GM12878 (cell line): ENCODE results near the gene DEFB116. TPM values are rescaled to one million over a fixed set of nuclear protein-coding genes. Genes with fewer than 3 reads are reported as not detected.

Experiments
- ATAC-seq: fragments of 200-7000 bp; cut with Tn5 transposase; 3 replicates; pipeline ENCODE4 v1.9.1; 2020; ENCODE audit warnings: mild to moderate bottlenecking, moderate library complexity
- BruUV-seq: library from RNA; stranded (reverse); fragments of 400-500 nt; replicated peaks from 2 replicates; lab custom pipeline; 2021; lab: Mats Ljungman, UMichigan
- CTCF ChIA-PET: fragments of 300-600 bp; sonication (Branson Sonifier 250); formaldehyde crosslinking; extraction: SDS; loops from one replicate; lab custom pipeline; 2021; ENCODE audit warnings: inconsistent platforms; lab: Yijun Ruan, JAX
- POLR2A ChIA-PET: fragments of 350-600 bp; formaldehyde crosslinking; extraction: SDS; loops from one replicate; lab custom pipeline; 2021; ENCODE audit warnings: inconsistent platforms; lab: Charles Lee
- RAD21 ChIA-PET: fragments of 300-600 bp; sonication (Branson Sonifier 250); formaldehyde crosslinking; loops from one replicate; lab custom pipeline; 2023; ENCODE audit warnings: antibody characterized with exemption; ENCODE audit not compliant: unreplicated experiment; lab: Charles Lee
- SMC1A ChIA-PET: fragments of 300-600 bp; sonication (Branson Sonifier 250); formaldehyde crosslinking; loops from one replicate; lab custom pipeline; 2023; ENCODE audit not compliant: unreplicated experiment, uncharacterized antibody; lab: Charles Lee
- DNase-seq: peaks from one replicate; pipeline ENCODE4 v3.0.0-alpha.2; 2011; ENCODE audit warnings: low read depth, low spot score
- FAIRE-seq: peaks from 3 replicates; lab custom pipeline; 2011; peaks lifted over from hg19 to GRCh38; lab: Jason Lieb, UNC
- H2AFZ ChIP-seq: 2 replicates; pipeline ENCODE4 v1.6.0; 2011; ENCODE audit warnings: low read depth, low read length, control low read depth; ENCODE audit not compliant: control insufficient read depth
- H3K27ac ChIP-seq: 2 replicates; pipeline ENCODE4 v1.5.1; 2011; ENCODE audit warnings: control low read depth; ENCODE audit not compliant: control insufficient read depth, insufficient read depth
- H3K27me3 ChIP-seq, 2 experiments: replicated peaks in 1 of 2; 2 replicates each; pipeline versions ENCODE4 v1.6.0 to v1.6.1; 2011; ENCODE audit warnings: low read length in 1 of 2; ENCODE audit not compliant: control insufficient read depth in 2 of 2, insufficient read depth in 2 of 2
- H3K36me3 ChIP-seq, 2 experiments: 2 replicates each; pipeline ENCODE4 v1.5.1; 2011; ENCODE audit warnings: low read length in 1 of 2; ENCODE audit not compliant: control insufficient read depth in 2 of 2, insufficient read depth in 2 of 2
- H3K4me1 ChIP-seq: 2 replicates; pipeline ENCODE4 v1.6.1; 2011; ENCODE audit warnings: mild to moderate bottlenecking, low read length, moderate library complexity, mixed read lengths; ENCODE audit not compliant: control insufficient read depth, insufficient read depth
- H3K4me2 ChIP-seq: 2 replicates; pipeline ENCODE4 v1.6.0; 2011; ENCODE audit warnings: control low read depth; ENCODE audit not compliant: control insufficient read depth, insufficient read depth
- H3K4me3 ChIP-seq: fragments of 200-600 bp; sonication (generic); 2 replicates; pipeline ENCODE4 v1.5.1; 2016
- H3K79me2 ChIP-seq: 2 replicates; pipeline ENCODE4 v1.6.0; 2011; ENCODE audit warnings: low read length; ENCODE audit not compliant: control insufficient read depth, insufficient read depth
- H3K9ac ChIP-seq: 2 replicates; pipeline ENCODE4 v1.8.0; 2011; ENCODE audit warnings: low read length, control low read depth, mixed read lengths; ENCODE audit not compliant: control insufficient read depth, insufficient read depth
- H3K9me3 ChIP-seq: replicated peaks from 3 replicates; pipeline ENCODE4 v1.5.1; 2011; ENCODE audit warnings: mild to moderate bottlenecking, low read length; ENCODE audit not compliant: control insufficient read depth, insufficient read depth
- H4K20me1 ChIP-seq: 2 replicates; pipeline ENCODE4 v1.6.0; 2011; ENCODE audit not compliant: control insufficient read depth, insufficient read depth
- ATF3 ChIP-seq: IDR thresholded peaks from 2 replicates; pipeline ENCODE4 v1.6.1; 2011; ENCODE audit warnings: low read depth, mild to moderate bottlenecking, low read length, moderate library complexity, borderline replicate concordance; ENCODE audit errors: extremely low read depth
- DPF2 ChIP-seq: fragments of 450-650 bp; IDR thresholded peaks from 2 replicates; pipeline ENCODE4 v1.6.1; 2017; ENCODE audit warnings: mild to moderate bottlenecking
- IRF4 ChIP-seq: IDR thresholded peaks from 2 replicates; pipeline ENCODE4 v1.6.1; 2011; ENCODE audit warnings: low read depth, low read length
- IRF5 ChIP-seq: fragments of 450-650 bp; IDR thresholded peaks from 2 replicates; pipeline ENCODE4 v1.6.1; 2017; ENCODE audit warnings: borderline replicate concordance
- NR2F1 ChIP-seq: fragments of 450-650 bp; conservative IDR thresholded peaks from 2 replicates; pipeline ENCODE4 v1.6.1; 2017; ENCODE audit warnings: mild to moderate bottlenecking
- PKNOX1 ChIP-seq: fragments of 450-650 bp; IDR thresholded peaks from 2 replicates; pipeline ENCODE4 v1.6.1; 2016; ENCODE audit warnings: mild to moderate bottlenecking
- REST ChIP-seq: IDR thresholded peaks from 2 replicates; pipeline ENCODE4 v1.6.1; 2012; ENCODE audit warnings: mild to moderate bottlenecking, low read depth, low read length
- RFX5 ChIP-seq: IDR thresholded peaks from 2 replicates; pipeline ENCODE4 v1.6.1; 2011; ENCODE audit warnings: low read depth, low read length, improper control_type of control experiment
- STAT1 ChIP-seq: fragments of 450-650 bp; conservative IDR thresholded peaks from 2 replicates; pipeline ENCODE4 v1.6.1; 2014; ENCODE audit warnings: antibody characterized with exemption, mild to moderate bottlenecking
- SUZ12 ChIP-seq: fragments of 200-600 bp; sonication (generic); IDR thresholded peaks from one replicate; pipeline ENCODE4 v1.6.1; 2018; ENCODE audit warnings: antibody characterized with exemption, mild to moderate bottlenecking; ENCODE audit not compliant: unreplicated experiment
- ZNF207 ChIP-seq: fragments of 450-650 bp; IDR thresholded peaks from 2 replicates; pipeline ENCODE4 v1.6.1; 2014; ENCODE audit warnings: antibody characterized with exemption, mild to moderate bottlenecking, borderline replicate concordance
- WGBS: methylation state at CpG from one replicate; pipeline ENCODE4 v1.1.6; 2016; ENCODE audit warnings: low lambda C conversion rate; ENCODE audit not compliant: insufficient replicate concordance, insufficient coverage; ENCODE audit errors: missing lambda C conversion rate; 5-methylcytosine and 5-hydroxymethylcytosine counted together
- in situ Hi-C: fragments of 300-500 bp; cut with MboI; formaldehyde crosslinking; loops from 9 replicates; pipeline ENCODE4 v1.14.3; 2018; ENCODE audit warnings: mixed read lengths
- intact Hi-C: fragments of 100-400 bp; cut with micrococcal nuclease; formaldehyde crosslinking; loops from one replicate; pipeline ENCODE4 v1.14.2; 2022; ENCODE audit not compliant: unreplicated experiment
- polyA plus RNA-seq, 11 experiments: library from polyadenylated mRNA; depleted of rRNA in 4 of 11; unstranded in 6 of 11; stranded (reverse) in 5 of 11; fragments of >200 nt; fragmentation: Nextera tagmentation in 4 of 11; fragmentation: Illumina TruSeq in 1 of 11; extraction: Ambion mirVana in 4 of 11; extraction: Trizol in 1 of 11; gene quantifications; 1 replicate in 1 of 11; 2 replicates in 10 of 11; pipeline versions ENCODE4 v1.2.1 to v1.2.3, GENCODE V29; 2011 to 2016; ENCODE audit warnings: inconsistent platforms in 2 of 11, missing spikeins in 2 of 11, low read depth in 1 of 11
- total RNA-seq, 4 experiments: library from RNA; depleted of rRNA in 3 of 4; stranded (reverse); fragments of >200 nt in 3 of 4; fragmentation: Illumina TruSeq in 1 of 4; extraction: Trizol in 1 of 4; gene quantifications; 2 replicates each; pipeline versions ENCODE4 v1.2.1 to v1.2.3, GENCODE V29; 2013 to 2021
- TF ChIP-seq, protein P1 (sequence below): fragments of 450-650 bp; IDR thresholded peaks from 2 replicates; pipeline ENCODE4 v1.6.1; 2017; ENCODE audit warnings: mild to moderate bottlenecking, moderate library complexity

The DEFB116 gene
- total and polyA plus RNA-seq, 10 of the 15 experiments (the other 5 are each of a cell fraction or from before 2014, with no cell fraction given) = not detected

DNA sequence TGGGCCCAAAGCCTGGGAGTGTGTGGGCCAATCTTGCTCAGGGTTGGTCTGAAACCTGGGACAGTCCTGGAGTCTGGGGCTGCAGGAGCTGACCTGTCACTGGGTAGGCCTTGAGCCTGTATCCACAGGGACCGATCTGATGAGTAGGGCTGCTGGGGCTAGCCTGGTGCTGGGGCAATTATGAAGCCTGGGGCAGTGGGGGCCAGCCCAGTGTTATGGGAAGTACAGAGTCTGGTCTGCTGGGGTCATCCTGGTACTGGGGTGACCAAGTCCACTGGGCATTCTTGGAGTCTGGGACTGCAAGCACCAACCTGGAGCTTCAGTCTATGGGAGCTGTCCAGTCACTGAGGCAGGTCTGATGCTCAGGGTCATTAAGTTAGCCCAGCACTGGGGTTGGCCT, 30.2 kb downstream of the DEFB116 start:
- ATAC-seq = no peak
- no peak for FAIRE-seq
- CTCF ChIA-PET = no interaction called here
- Histone ChIP-seq H4K20me1 (no peaks in the 10 kb centered on the region), H3K4me3 (no peak overlapping the region), H3K9ac (no peak overlapping the region), H3K27ac (no peak overlapping the region), H3K79me2 (no peaks in the 10 kb centered on the region), H3K27me3 (no peaks in the 10 kb centered on the region), H3K4me2 (no peak overlapping the region), H2AFZ (no peak overlapping the region), H3K4me1 (no peaks in the 10 kb centered on the region), H3K9me3 (no peaks in the 10 kb centered on the region; the same call in 2 of the 3 replicates), H3K36me3 (no peaks in the 10 kb centered on the region)
- WGBS = 0% methylated on average over 1 of the region's 1 CpG
- BruUV-seq = no TSS peak
- intact Hi-C loops = no loop called here
- POLR2A ChIA-PET = no interaction called here
- in situ Hi-C loops = no loop called here
- DNase-seq = no peak
- RAD21 ChIA-PET = no interaction called here
- SMC1A ChIA-PET = no interaction called here
- TF ChIP-seq REST (no peak), ZNF207 (no peak), SUZ12 (no peak), ATF3 (no peak), IRF5 (no peak), IRF4 (no peak), PKNOX1 (no peak), DPF2 (no peak), RFX5 (no peak), STAT1 (no peak), NR2F1 (no peak)
- TF ChIP-seq, protein P1, sequence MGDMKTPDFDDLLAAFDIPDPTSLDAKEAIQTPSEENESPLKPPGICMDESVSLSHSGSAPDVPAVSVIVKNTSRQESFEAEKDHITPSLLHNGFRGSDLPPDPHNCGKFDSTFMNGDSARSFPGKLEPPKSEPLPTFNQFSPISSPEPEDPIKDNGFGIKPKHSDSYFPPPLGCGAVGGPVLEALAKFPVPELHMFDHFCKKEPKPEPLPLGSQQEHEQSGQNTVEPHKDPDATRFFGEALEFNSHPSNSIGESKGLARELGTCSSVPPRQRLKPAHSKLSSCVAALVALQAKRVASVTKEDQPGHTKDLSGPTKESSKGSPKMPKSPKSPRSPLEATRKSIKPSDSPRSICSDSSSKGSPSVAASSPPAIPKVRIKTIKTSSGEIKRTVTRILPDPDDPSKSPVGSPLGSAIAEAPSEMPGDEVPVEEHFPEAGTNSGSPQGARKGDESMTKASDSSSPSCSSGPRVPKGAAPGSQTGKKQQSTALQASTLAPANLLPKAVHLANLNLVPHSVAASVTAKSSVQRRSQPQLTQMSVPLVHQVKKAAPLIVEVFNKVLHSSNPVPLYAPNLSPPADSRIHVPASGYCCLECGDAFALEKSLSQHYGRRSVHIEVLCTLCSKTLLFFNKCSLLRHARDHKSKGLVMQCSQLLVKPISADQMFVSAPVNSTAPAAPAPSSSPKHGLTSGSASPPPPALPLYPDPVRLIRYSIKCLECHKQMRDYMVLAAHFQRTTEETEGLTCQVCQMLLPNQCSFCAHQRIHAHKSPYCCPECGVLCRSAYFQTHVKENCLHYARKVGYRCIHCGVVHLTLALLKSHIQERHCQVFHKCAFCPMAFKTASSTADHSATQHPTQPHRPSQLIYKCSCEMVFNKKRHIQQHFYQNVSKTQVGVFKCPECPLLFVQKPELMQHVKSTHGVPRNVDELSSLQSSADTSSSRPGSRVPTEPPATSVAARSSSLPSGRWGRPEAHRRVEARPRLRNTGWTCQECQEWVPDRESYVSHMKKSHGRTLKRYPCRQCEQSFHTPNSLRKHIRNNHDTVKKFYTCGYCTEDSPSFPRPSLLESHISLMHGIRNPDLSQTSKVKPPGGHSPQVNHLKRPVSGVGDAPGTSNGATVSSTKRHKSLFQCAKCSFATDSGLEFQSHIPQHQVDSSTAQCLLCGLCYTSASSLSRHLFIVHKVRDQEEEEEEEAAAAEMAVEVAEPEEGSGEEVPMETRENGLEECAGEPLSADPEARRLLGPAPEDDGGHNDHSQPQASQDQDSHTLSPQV = no peak
- TF ChIP-seq, all 136 proteins: peak for 0
